ENCODE results near the gene AADACL3. TPM values are rescaled to one million over a fixed set of nuclear protein-coding genes. Genes with fewer than 3 reads are reported as not detected.
"Not testable (repeated sequence)": the region's sequence is repeated elsewhere in the genome, so short reads cannot be mapped to it uniquely, and the experiment has no call there.

Gene AADACL3
- polyA plus RNA-seq (ENCODE audit: insufficient read length in 3 of 3), result not detected

GRCh38 chr1:12715896-12716437, at the start of gene AADACL3:
TSS of gene AADACL3 (plus strand) at chr1:12716110. CDS start at chr1:12716177, 67 bp downstream.
- no peak for DNase-seq (ENCODE audit: low read depth in 3 of 3, low spot score in 2 of 3)

DNA sequence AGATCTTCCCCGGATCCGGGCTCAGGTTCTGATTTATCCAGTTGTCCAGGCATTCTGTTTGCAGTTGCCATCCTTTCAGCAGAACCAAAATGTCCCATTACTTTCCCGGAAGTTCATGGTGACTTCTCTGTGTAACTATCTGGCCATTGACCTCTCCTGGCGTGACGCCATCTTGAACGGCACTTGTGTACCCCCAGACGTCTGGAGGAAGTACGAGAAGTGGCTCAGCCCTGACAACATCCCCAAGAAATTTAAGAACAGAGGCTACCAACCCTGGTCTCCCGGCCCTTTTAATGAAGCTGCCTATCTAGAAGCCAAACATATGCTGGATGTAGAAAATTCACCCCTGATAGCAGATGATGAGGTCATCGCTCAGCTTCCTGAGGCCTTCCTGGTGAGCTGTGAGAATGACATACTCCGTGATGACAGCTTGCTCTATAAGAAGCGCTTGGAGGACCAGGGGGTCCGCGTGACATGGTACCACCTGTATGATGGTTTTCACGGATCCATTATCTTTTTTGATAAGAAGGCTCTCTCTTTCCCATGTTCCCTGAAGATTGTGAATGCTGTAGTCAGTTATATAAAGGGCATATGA, 49.7 kb upstream of the AADACL3 start:
- no peak for DNase-seq (ENCODE audit: low read depth in 3 of 3, low spot score in 2 of 3)

DNA sequence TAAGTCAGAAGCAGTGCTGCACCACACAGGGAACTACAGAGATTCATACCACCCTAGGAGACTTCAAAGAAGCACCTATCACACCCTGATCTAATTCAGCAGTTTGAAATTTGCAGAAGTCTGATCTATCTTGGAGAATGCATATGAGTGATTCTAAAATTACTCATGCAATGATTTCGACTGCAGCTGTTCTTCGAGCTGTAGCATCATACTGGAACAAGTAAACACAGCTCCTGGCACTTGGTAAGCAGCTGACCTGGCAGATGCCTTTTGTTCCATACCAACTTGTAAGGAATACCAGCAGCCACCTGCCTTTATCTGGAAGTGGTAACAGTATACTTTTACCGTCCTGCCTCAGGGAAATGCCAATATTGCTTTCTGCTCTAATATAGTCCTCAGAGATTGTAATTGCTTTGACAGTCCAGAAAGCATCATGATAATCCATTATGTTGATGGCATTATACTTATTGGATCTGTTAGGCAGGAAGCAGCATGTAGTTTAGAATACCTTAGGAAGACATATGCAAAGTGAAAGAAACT, 46.3 kb upstream of the AADACL3 start:
- no peak for DNase-seq (ENCODE audit: low read depth in 3 of 3, low spot score in 2 of 3)

DNA sequence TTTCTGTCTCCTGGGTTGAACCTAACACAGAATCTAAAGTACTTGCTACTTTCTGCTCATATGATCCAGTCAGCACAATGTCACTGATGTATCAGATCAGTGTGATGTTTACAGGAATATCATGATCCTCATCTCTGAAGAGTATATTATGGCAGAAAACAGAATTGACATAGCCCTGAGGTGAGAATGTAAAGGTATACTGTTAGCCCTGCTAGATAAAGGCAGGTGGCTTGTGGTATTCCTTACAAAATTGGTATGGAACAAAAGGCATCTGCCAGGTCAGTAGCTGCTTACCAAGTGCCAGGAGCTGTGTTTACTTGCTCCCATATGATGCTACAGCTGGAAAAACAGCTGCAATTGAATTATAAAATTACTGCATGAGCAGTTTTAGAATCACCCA, 41.6 kb upstream of the AADACL3 start:
- DNase-seq (ENCODE audit: low read depth in 3 of 3, low spot score in 2 of 3), result no peak

GRCh38 chr1:12676122-12676521, 39.8 kb upstream of the AADACL3 start:
- not testable (repeated sequence) for DNase-seq (ENCODE audit: low read depth in 3 of 3, low spot score in 2 of 3)

DNA sequence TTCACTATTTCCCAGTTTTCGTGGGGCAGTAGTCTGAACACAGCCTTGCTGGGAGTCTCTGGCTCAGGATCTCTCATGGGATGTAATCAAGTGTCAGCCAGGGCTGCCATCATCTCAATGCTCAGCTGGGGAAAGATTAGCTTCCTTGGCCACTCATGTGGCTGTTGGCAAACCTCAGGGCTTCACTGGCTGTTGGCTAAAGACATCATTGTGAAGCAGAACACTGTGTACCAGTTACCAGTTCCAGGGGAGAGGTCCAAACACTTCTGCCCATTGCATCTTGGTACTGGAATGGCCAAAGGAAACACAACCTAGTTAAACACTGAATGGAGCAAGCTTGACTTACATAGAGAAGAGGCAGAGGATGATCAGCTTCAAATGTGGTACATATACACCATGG, 38.3 kb upstream of the AADACL3 start:
- DNase-seq (ENCODE audit: low read depth in 3 of 3, low spot score in 2 of 3), result no peak

DNA sequence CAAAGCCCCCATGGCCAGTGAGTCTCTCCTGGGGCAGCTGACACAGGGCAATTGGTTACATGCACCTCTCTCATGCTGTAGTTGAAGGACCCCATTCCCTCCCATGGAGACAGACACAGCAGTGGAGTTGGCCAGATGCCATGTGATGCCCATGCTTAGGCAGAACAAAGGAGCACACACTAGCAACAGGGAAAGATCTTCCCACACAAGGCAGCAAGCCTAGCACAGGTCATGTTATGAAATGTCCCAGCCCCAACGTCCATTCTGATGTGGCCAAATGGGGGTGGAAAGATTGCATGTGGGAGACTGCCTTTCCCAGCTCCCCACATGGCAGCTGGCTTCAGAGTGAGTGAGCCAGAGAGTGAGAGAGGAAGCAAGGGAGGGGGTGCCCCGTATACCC, 37.6 kb upstream of the AADACL3 start:
- DNase-seq (ENCODE audit: low read depth in 3 of 3, low spot score in 2 of 3), result no peak

DNA sequence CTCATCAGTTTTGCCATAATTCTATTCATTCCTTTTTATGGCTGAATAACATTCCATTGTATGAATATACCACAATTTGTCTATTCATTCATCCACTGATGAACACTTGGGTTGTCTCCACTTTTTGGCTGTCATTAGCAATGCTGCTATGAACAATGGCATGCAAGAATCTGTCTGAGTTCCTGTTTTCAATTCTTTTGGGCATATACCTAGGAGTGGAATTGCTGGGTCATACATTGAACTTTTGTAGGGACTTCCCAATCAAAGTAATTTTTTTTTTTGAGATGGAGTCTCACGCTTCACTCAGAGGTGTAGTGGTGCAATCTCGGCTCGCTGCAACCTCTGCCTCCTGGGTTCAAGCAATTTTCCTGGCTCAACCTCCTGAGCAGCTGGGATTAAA, 37.1 kb upstream of the AADACL3 start:
- DNase-seq (ENCODE audit: low read depth in 3 of 3, low spot score in 2 of 3), result no peak

- DNase-seq (ENCODE audit: low read depth in 3 of 3, low spot score in 2 of 3), result no peak
Measured at GRCh38 chr1:12690156-12690555, 25.8 kb upstream of the AADACL3 start.

DNA sequence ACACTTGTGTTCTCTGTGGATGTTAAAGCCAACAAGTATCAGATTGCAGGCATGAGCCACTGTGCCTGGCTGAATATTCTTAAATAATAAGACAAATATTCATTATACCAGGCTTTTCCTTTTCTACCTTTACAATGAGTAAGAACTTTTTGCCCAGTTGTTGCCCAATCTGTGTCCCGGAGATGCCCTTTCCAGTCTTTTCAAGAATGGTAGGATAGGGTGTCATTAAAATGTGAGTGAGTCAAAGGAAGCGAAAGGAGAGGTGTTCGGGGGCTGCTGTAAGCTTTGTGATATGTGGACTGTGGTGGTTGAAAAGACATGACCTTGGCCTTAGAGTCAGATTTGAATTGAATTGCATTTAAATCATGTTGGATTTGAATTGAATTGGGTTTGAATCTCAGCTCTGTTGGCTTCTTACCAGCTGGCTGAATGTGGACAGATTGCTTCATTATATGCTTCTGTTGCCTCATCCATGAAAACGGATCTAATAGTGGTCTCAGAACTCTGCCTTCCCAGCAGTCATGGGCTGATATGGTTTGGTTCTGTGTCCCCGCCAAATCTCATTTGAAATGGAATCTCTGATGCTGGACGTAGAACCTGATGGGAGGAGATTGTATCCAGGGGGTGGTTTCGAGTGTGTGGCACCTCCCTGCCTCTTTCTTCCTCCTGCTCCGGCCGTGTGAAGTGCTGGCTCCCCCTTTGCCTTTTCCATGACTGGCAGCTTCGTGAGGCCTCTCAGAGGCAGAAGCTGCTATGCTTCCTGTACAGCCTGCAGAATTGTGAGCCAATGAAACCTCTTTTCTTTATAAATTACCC, 22.7 kb upstream of the AADACL3 start:
- DNase-seq (ENCODE audit: low read depth in 3 of 3, low spot score in 2 of 3), result no peak

DNA sequence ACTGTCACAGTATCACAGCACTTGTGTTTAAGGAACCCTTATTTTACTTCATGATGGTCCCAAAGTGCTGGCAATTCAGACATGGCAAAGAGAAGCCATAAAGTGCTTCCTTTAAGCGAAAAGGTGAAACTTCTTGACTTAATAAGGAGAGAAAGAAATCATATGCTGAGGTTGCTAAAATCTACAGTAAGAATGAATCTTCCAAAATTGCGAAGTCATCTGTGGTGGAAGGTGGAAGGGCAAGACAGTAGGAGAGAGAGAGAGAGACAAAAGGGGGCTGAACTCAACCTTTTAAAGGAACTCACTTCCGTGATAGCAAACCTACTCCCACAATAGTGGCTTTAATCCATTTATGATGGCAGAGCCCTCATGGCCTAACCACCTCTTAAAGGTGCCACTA, 19.3 kb upstream of the AADACL3 start:
- DNase-seq (ENCODE audit: low read depth in 3 of 3, low spot score in 2 of 3), result no peak

- DNase-seq (ENCODE audit: low read depth in 3 of 3, low spot score in 2 of 3), result no peak
Measured at GRCh38 chr1:12697397-12697796, 18.5 kb upstream of the AADACL3 start.

DNA sequence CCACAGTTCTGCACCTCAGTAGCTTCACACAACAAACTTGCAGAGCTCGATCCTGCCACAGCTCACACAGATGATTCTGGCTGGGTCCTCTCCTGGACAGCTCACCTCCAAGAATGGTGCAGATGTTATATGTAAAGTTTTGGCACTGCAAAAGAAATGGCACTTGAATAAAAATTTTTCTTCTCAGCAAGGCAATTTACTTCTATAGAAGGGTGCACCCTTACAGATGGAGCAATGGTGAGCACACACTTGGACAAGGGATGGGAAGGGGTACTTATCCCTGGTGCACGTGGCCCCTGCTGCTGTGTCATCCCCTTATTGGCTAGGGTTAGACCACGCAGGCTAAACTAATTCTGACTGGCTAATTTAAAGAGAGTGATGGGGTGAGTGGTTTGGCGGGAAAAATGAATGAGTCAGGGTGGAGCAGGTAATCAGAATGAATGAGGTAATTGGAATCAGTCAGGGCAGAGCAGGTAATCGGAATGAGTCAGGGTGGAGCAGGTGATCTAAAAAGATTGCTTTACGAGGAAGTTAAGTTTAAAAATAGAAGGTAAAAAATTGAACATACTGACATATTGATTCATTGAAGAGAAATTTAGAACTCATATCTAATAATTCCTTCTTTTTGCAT, 12.0 kb upstream of the AADACL3 start:
- DNase-seq (ENCODE audit: low read depth in 3 of 3, low spot score in 2 of 3), result no peak

GRCh38 chr1:12706061-12706460, 9.8 kb upstream of the AADACL3 start:
- DNase-seq (ENCODE audit: low read depth in 3 of 3, low spot score in 2 of 3), result no peak

DNA sequence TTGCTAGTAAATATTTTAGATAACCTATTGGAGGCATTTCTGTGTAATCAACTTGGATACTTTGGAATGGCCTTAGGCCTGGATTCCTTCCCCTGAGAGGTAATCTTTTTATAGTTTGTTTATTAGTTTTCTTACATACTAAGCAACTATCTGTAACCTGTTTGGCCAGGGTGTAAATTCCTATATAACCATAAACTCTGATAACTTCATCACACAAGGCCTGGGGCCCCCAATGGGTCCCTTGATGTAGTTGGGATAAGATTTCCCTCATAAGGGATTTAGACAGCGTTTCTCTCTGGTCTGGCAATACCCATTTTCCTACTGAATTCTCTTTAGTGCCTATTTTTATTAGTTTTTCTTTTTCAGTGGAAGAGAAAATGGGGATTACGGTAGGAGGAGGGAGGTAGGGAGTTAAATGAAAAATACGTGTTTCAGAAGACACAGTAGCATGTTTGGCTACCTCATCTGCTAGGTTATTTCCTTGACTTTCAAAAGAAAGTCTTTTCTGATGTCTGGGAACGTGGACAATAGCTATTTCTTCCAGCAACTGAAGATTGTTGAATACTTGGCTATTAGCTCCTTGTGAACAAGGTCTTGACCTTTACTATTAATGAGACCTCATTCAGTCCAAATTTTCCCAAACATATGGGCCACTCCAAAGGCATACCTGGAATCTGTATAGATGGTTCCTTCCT, 7.4 kb upstream of the AADACL3 start:
- no peak for DNase-seq (ENCODE audit: low read depth in 3 of 3, low spot score in 2 of 3)

DNA sequence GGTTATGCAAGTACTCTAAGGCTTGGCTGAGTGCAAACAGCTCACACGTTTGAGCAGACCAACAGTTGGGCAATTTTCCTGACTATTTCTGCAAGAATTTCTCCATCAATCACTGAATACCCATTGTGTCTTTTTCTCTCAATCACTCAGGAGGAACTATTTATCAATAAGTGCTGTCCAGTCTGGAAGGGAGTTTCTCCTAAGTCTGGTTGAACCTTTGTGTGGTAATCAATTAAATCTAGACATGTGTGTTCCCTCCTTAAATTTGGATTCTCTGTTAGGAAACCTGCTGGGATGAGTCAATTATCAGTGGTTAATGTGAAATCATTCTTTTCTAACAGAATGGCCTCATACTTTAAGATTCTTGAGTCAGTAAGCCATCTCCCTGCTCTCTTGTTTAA, 6.8 kb upstream of the AADACL3 start:
- no peak for DNase-seq (ENCODE audit: low read depth in 3 of 3, low spot score in 2 of 3)

DNA sequence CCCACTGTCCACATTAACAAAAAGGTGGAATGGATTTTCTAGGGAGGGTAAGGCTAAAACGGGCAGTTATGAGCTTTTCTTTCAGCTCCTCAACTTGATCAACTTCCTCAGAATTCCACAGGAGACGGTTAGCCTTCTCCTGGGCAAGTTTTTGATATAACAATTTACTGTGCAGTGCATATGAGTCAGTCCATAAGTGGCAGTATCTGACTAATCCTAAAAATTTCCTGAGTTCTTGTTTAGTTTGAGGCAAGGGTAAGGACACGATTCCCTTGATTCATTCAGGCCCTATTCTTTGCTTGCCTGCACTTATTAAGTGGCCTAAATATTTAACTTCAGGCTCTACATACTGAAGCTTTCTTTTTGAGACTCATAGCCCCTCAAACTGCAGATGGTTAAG, 6.2 kb upstream of the AADACL3 start:
- no peak for DNase-seq (ENCODE audit: low read depth in 3 of 3, low spot score in 2 of 3)

GRCh38 chr1:12711536-12711935, 4.4 kb upstream of the AADACL3 start:
- DNase-seq (ENCODE audit: low read depth in 3 of 3, low spot score in 2 of 3), result no peak

- DNase-seq (ENCODE audit: low read depth in 3 of 3, low spot score in 2 of 3), result no peak
Measured at GRCh38 chr1:12712076-12712475, 3.8 kb upstream of the AADACL3 start.

DNA sequence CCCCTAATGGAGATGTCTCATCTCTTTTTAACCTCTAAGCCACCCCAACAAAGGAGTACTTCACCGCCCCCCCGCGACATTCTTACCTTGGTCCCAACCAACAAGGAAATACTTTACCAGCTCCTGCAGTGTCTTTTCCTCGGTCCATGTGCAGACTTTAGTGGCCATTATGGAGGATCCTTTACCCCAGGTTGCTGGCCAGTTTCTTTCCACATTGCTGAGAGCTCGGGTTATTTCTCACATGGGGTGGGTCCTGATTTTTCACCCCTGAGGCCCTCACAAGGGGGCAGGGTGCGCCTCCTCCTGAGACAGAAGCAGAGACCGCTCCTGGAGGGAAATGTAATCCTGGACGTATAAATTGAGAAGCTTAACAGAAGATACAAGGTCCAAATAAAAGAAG, 3.0 kb upstream of the AADACL3 start:
- no peak for DNase-seq (ENCODE audit: low read depth in 3 of 3, low spot score in 2 of 3)

- DNase-seq (ENCODE audit: low read depth in 3 of 3, low spot score in 2 of 3), result not testable (repeated sequence)
Measured at GRCh38 chr1:12713651-12714050, 2.3 kb upstream of the AADACL3 start.
